IMR-90 (cell line): ENCODE measurements around the gene KLHL33.

Experiments used
- CEBPB ChIP-seq: IDR thresholded peaks from 2 replicates; pipeline ENCODE4 v1.6.1; 2012; ENCODE audit warnings: low read depth, low read length, improper control_type of control experiment
- CHD1 ChIP-seq: IDR thresholded peaks from 2 replicates; pipeline ENCODE4 v1.6.1; 2012; ENCODE audit warnings: low read depth, low read length, improper control_type of control experiment
- CTCF ChIP-seq: conservative IDR thresholded peaks from 2 replicates; pipeline ENCODE4 v1.5.1; 2012; ENCODE audit warnings: mild to moderate bottlenecking, low read depth, low read length, improper control_type of control experiment
- FOS ChIP-seq: fragments of 150-350 bp; IDR thresholded peaks from 2 replicates; pipeline ENCODE4 v1.6.1; 2016; ENCODE audit warnings: low read depth, low read length
- MAFK ChIP-seq: IDR thresholded peaks from 2 replicates; pipeline ENCODE4 v1.6.1; 2012; ENCODE audit warnings: low read depth, low read length, improper control_type of control experiment
- MXI1 ChIP-seq: IDR thresholded peaks from 2 replicates; pipeline ENCODE4 v1.6.1; 2012; ENCODE audit warnings: low read depth, mild to moderate bottlenecking, low read length, moderate library complexity, borderline replicate concordance
- POLR2A ChIP-seq: IDR thresholded peaks from 2 replicates; pipeline ENCODE4 v1.6.1; 2012; ENCODE audit warnings: mild to moderate bottlenecking, low read depth, low read length
- RAD21 ChIP-seq: IDR thresholded peaks from 2 replicates; pipeline ENCODE4 v1.6.1; 2012; ENCODE audit warnings: low read length, improper control_type of control experiment
- RCOR1 ChIP-seq: IDR thresholded peaks from 2 replicates; pipeline ENCODE4 v1.6.1; 2012; ENCODE audit warnings: mild to moderate bottlenecking, low read length, improper control_type of control experiment; ENCODE audit not compliant: insufficient replicate concordance
- RFX5 ChIP-seq: IDR thresholded peaks from 2 replicates; pipeline ENCODE4 v1.8.0; 2012; ENCODE audit warnings: low read depth, mild to moderate bottlenecking, low read length, moderate library complexity
- USF2 ChIP-seq: fragments of 150-350 bp; IDR thresholded peaks from 2 replicates; pipeline ENCODE4 v1.6.1; 2017; ENCODE audit warnings: mild to moderate bottlenecking, antibody characterized with exemption, low read length, low read depth
- TF ChIP-seq, protein P1 (sequence below): fragments of 150-350 bp; IDR thresholded peaks from 2 replicates; pipeline ENCODE4 v1.6.1; 2016; ENCODE audit warnings: low read depth, mild to moderate bottlenecking, low read length, moderate library complexity, borderline replicate concordance

DNA sequence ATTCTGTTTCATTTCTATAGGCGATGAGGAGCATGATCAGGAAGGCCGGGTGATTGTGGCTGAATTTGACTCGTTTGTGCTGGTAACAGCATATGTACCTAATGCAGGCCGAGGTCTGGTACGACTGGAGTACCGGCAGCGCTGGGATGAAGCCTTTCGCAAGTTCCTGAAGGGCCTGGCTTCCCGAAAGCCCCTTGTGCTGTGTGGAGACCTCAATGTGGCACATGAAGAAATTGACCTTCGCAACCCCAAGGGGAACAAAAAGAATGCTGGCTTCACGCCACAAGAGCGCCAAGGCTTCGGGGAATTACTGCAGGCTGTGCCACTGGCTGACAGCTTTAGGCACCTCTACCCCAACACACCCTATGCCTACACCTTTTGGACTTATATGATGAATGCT, 21.0 kb upstream of the KLHL33 start:
- TF ChIP-seq POLR2A (no peak), CTCF (no peak), RAD21 (no peak), RFX5 (no peak), CHD1 (no peak), CEBPB (no peak), MXI1 (no peak), FOS (no peak), RCOR1 (no peak), MAFK (no peak), USF2 (no peak)
- TF ChIP-seq, protein P1, sequence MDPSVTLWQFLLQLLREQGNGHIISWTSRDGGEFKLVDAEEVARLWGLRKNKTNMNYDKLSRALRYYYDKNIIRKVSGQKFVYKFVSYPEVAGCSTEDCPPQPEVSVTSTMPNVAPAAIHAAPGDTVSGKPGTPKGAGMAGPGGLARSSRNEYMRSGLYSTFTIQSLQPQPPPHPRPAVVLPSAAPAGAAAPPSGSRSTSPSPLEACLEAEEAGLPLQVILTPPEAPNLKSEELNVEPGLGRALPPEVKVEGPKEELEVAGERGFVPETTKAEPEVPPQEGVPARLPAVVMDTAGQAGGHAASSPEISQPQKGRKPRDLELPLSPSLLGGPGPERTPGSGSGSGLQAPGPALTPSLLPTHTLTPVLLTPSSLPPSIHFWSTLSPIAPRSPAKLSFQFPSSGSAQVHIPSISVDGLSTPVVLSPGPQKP, result no peak
